GM23248 (cell line): ENCODE results near the gene KAT14.

Experiments
- EZH2 ChIP-seq: fragments of 200-600 bp; sonication (generic); IDR thresholded peaks from 2 replicates; pipeline ENCODE4 v1.6.1; 2018; ENCODE audit warnings: antibody characterized with exemption, mild to moderate bottlenecking; ENCODE audit not compliant: insufficient read depth, poor library complexity, severe bottlenecking
- EZH2phosphoT487 ChIP-seq: fragments of 200-600 bp; sonication (generic); IDR thresholded peaks from 2 replicates; pipeline ENCODE4 v1.6.1; 2018; ENCODE audit warnings: antibody characterized with exemption, moderate library complexity, mild to moderate bottlenecking, low read depth; ENCODE audit not compliant: insufficient read depth

- TF ChIP-seq EZH2 (no peak), EZH2phosphoT487 (no peak)
Observed at GRCh38 chr20:18166950-18167349, 29.3 kb downstream of the KAT14 start.
